HG03196 (cell line): ENCODE data around the gene FAM236D.
"Not testable (repeated sequence)": the region's sequence is repeated elsewhere in the genome, so short reads cannot be mapped to it uniquely, and the experiment has no call there.

Experiments used
- ATAC-seq: cut with Tn5 transposase; IDR thresholded peaks from one replicate; pipeline ENCODE4 v1.9.1; 2021; ENCODE audit not compliant: unreplicated experiment

The FAM236D gene

GRCh38 chrX:72808110-72808509, at the start of gene FAM236D:
FAM236D (minus strand) TSS chrX:72808210; CDS start chrX:72808110, 100 bp downstream.
- ATAC-seq, result not testable (repeated sequence)

GRCh38 chrX:72837532-72837931, 29.5 kb upstream of the FAM236D start:
- not testable (repeated sequence) for ATAC-seq

GRCh38 chrX:72830701-72831100, 22.7 kb upstream of the FAM236D start:
- not testable (repeated sequence) for ATAC-seq

DNA sequence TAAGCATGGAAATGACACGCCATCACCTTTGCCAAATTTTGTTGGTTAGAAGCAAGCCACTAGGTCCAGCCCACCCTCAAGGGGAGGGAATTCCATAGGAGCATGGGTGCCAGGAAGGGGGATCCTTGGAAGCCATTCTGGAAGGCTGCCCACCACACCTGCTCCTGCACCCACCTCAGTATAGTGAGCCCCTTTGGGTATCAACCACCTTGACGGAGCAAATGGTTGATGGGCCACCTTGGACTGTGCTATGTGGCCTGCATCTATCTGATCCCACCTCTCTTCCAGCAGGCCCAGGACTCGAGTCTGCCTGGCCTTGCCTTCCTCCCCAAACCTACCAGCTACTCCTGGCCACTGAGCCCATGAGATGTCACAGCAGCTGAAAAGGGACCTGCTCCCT, 17.6 kb downstream of the FAM236D start:
- ATAC-seq, result not testable (repeated sequence)

- not testable (repeated sequence) for ATAC-seq
These were observed 19.9 kb downstream of the FAM236D start for GRCh38 chrX:72788142-72788541.

DNA sequence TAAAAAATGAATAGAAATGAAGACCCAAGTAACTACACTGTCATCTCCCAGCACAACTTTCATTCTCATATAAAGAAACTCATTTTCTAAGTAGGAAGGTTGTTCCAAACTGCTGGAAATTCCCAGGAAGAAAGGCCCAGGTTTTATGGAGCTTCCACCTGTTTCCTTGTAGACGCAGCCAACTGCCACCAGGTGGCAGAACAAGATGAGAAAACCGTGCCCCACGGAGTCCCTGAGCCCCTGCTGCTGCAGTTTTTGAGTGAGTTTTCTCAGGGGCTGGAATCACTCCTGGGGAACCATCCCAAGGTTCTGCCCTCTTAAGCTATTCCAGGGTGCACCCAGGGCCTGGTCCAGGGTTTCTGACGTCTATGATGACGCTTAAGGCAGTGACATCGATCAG, 24.0 kb downstream of the FAM236D start:
- ATAC-seq, result not testable (repeated sequence)

- not testable (repeated sequence) for ATAC-seq
These were observed 24.6 kb downstream of the FAM236D start for GRCh38 chrX:72783365-72783936.

DNA sequence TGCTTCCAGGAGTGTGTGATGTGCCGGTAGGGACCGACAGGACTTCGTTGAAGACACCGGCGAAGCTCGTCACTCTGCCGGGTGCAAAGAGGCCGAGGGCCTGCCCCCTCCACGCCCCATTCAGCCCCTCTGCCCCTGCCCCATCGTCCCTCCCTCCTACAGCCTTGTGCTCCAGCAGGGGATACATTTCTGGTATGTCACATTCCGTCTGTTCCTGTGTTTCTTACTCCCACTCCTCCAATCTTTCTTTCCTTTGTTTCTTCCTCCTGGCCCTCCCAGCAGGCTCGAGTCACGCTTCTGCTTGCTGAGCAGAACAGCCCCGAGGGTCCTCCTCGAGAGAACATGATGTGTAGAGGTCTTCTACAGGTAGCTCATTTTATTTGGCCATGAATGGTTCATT, 25.4 kb downstream of the FAM236D start, which contains the start of gene FAM236B:
FAM236B (minus strand) TSS at position 101 of the 400 bp plus-strand sequence; CDS start at position 1, 100 bp downstream.
- not testable (repeated sequence) for ATAC-seq

DNA sequence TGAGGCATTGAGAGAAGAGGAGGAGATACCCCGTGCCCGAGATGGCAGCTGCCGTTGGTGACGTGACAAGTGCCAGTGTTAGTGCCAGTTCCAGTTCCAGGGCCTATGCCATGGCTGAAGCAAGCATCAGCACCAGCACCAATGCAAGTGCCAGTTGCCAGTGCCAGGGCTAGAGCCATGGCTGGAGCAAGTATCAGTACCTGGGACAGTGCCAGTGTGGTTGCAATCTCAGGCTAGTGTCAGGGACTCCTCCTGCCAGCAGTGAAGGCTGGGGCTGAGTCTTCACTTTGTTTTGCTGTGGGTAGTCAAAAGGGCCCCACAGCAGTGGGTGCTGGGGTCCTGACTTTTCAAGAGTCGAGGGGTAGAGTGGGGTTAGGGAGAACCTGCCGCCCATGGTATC, 29.9 kb downstream of the FAM236D start:
- ATAC-seq, result not testable (repeated sequence)

GRCh38 chrX:72777467-72777790, 30.6 kb downstream of the FAM236D start:
- peak; percentile 71 for ATAC-seq

GRCh38 chrX:72776653-72777466, 31.1 kb downstream of the FAM236D start, which contains the start of gene DMRTC1B:
DMRTC1B (plus strand) TSS chrX:72776890; CDS start chrX:72845136, 68,246 bp downstream.
- peak; percentile 76 for ATAC-seq

GRCh38 chrX:72760454-72760853, 47.6 kb downstream of the FAM236D start:
- ATAC-seq, result not testable (repeated sequence)
